ENCODE results near the gene LST1.

- TF ChIP-seq CTCF (IDR thresholded peaks at IDR 0.05) = no peak
- TF ChIP-seq EP300 (IDR thresholded peaks at IDR 0.05) = no peak
- TF ChIP-seq POLR2A (IDR thresholded peaks at IDR 0.05) = no peak
Observed at GRCh38 chr6:31607317-31607716, 21.2 kb downstream of the LST1 start.
